Testis (tissue), 3 donors: ENCODE results near the gene NCF2. TPM values are rescaled to one million over a fixed set of nuclear protein-coding genes. Genes with fewer than 3 reads are reported as not detected.

Experiments used
- DNase-seq: peaks from one replicate; pipeline ENCODE4 v3.0.0-alpha.2; 2019
- H3K27ac ChIP-seq, 2 donors: fragments of 200-600 bp; sonication (generic); one replicate each; pipeline ENCODE4 v1.5.1; 2019
- H3K27me3 ChIP-seq: fragments of 200-600 bp; sonication (generic); one replicate; pipeline ENCODE4 v1.5.1; 2019
- H3K36me3 ChIP-seq: fragments of 200-600 bp; sonication (generic); one replicate; pipeline ENCODE4 v1.5.1; 2017; ENCODE audit warnings: low read depth; ENCODE audit errors: missing control alignments
- H3K4me1 ChIP-seq: fragments of 200-600 bp; sonication (generic); one replicate; pipeline ENCODE4 v1.5.1; 2019
- H3K4me3 ChIP-seq, 2 donors: fragments of 200-600 bp; sonication (generic); one replicate each; pipeline ENCODE4 v1.5.1; 2017 to 2019
- H3K9me3 ChIP-seq: fragments of 200-600 bp; sonication (generic); one replicate; pipeline ENCODE4 v1.5.1; 2017
- POLR2A ChIP-seq: fragments of 450-650 bp; IDR thresholded peaks from one replicate; pipeline ENCODE4 v1.6.1; 2017; ENCODE audit warnings: antibody characterized with exemption, mild to moderate bottlenecking, moderate library complexity
- WGBS, 2 donors: methylation state at CpG; one replicate each; pipeline ENCODE4 v1.1.5; 2018; 5-methylcytosine and 5-hydroxymethylcytosine counted together
- intact Hi-C: fragments of 100-400 bp; cut with DNase I; formaldehyde crosslinking; loops from one replicate; pipeline ENCODE4 v1.15.1; 2023; ENCODE audit warnings: low total_unique reads
- polyA plus RNA-seq: library from polyadenylated mRNA; stranded (reverse); fragments of 350-450 nt; fragmentation: Illumina TruSeq; extraction: RNeasy Lipid Tissue Mini Kit (QIAGEN cat#74804); gene quantifications from one replicate; pipeline ENCODE4 v1.2.3, GENCODE V29; 2014; ENCODE audit warnings: low read depth, low replicate concordance; ENCODE audit not compliant: insufficient read depth
- total RNA-seq, 2 donors: library from RNA; depleted of rRNA; stranded (reverse); fragments of >200 nt; gene quantifications; one replicate each; pipeline ENCODE4 v1.2.3, GENCODE V29; 2016
- TF ChIP-seq, protein P1 (sequence below), 3 experiments: fragments of 450-650 bp in 2 of 3; fragments of 200-600 bp in 1 of 3; sonication (generic) in 1 of 3; IDR thresholded peaks; one replicate each; pipeline ENCODE4 v1.5.1; 2016 to 2019; ENCODE audit warnings: antibody characterized with exemption in 3 of 3, mild to moderate bottlenecking in 2 of 3, moderate library complexity in 1 of 3

The NCF2 gene
- total and polyA plus RNA-seq, 3 donors from 2014 or later = 1.3 to 7.8 (median 3.7) TPM

DNA sequence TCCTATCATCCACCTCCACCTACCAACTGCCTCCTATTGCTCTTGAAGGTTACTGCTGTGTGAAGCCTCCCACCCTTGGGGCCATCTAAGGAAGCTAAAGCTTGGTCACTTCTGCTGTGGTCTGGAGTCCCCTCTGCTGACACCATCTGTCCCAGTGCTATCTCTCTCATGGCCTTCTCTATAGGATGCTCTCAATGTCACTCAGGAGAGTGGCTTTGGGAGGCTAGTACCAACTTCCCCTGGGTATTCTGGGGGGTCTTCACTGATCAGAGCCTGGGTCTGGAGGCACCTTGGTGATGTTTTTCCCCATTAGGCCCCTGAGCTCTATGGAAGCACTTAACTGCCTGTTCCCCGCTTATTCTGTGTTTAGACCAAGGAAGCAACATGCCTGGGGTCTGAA, 12.3 kb upstream of the NCF2 start:
- Histone ChIP-seq H3K27me3 (no peaks in the 10 kb centered on the region), H3K36me3 (no peaks in the 10 kb centered on the region), H3K27ac (no peak overlapping the region), H3K4me1 (no peaks in the 10 kb centered on the region), H3K9me3 (no peaks in the 10 kb centered on the region), H3K4me3 (no peak overlapping the region)
- 88 to 100% methylated on average over 1 of the region's 1 CpG for WGBS, 2 donors
- no peak for TF ChIP-seq POLR2A
- TF ChIP-seq, protein P1, sequence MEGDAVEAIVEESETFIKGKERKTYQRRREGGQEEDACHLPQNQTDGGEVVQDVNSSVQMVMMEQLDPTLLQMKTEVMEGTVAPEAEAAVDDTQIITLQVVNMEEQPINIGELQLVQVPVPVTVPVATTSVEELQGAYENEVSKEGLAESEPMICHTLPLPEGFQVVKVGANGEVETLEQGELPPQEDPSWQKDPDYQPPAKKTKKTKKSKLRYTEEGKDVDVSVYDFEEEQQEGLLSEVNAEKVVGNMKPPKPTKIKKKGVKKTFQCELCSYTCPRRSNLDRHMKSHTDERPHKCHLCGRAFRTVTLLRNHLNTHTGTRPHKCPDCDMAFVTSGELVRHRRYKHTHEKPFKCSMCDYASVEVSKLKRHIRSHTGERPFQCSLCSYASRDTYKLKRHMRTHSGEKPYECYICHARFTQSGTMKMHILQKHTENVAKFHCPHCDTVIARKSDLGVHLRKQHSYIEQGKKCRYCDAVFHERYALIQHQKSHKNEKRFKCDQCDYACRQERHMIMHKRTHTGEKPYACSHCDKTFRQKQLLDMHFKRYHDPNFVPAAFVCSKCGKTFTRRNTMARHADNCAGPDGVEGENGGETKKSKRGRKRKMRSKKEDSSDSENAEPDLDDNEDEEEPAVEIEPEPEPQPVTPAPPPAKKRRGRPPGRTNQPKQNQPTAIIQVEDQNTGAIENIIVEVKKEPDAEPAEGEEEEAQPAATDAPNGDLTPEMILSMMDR (IDR thresholded peaks at IDR 0.05) = no peak
- intact Hi-C loops = no loop called here
- DNase-seq = no peak

GRCh38 chr1:183600634-183601033, 10.4 kb upstream of the NCF2 start:
- no peaks in the 10 kb centered on the region for H3K36me3 ChIP-seq
- H3K4me1 ChIP-seq = no peaks in the 10 kb centered on the region
- no peaks in the 10 kb centered on the region for H3K9me3 ChIP-seq
- no peaks in the 10 kb centered on the region for H3K27me3 ChIP-seq
- WGBS, 2 donors = 73 to 96% methylated on average over 3 of the region's 3 CpGs
- H3K27ac ChIP-seq = no peak overlapping the region
- no peak for DNase-seq
- intact Hi-C loops = no loop called here
- TF ChIP-seq POLR2A = no peak
- TF ChIP-seq, protein P1 (IDR thresholded peaks at IDR 0.05) = no peak
- H3K4me3 ChIP-seq = no peak overlapping the region

- Histone ChIP-seq H3K27ac (no peak overlapping the region), H3K36me3 (no peaks in the 10 kb centered on the region), H3K27me3 (no peaks in the 10 kb centered on the region), H3K4me1 (no peaks in the 10 kb centered on the region), H3K4me3 (no peak overlapping the region), H3K9me3 (no peaks in the 10 kb centered on the region)
- no peak for TF ChIP-seq POLR2A
- TF ChIP-seq, protein P1 (IDR thresholded peaks at IDR 0.05) = no peak
- no peak for DNase-seq
- intact Hi-C loops = no loop called here
- WGBS, 2 donors = 85 to 93% methylated on average over 3 of the region's 3 CpGs
These were observed 9.9 kb upstream of the NCF2 start for GRCh38 chr1:183600136-183600535.

DNA sequence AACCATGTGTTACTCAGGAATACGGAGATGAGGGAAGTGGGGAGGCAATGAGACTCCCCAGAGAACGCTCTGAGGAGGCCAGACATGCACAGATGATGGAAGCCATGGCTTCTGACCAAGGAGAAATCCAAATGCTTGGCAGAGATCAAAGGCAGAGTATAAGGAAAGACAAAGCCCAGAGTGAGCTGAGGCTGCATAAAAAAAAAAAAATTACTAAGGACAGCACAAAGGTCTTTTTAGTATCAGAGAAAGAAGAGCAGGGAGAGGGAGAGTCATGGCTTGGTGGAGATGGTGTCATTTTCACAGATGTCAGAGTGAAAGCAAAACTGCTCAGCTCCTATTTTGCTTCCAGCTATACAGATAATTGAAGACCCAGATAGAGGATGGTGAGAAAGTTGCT, 8.1 kb upstream of the NCF2 start:
- H3K36me3 ChIP-seq = no peaks in the 10 kb centered on the region
- no peak overlapping the region for H3K27ac ChIP-seq
- WGBS, 2 donors = 37 to 43% methylated on average over 2 of the region's 2 CpGs
- DNase-seq = no peak
- no peaks in the 10 kb centered on the region for H3K4me1 ChIP-seq
- intact Hi-C loops = no loop called here
- H3K27me3 ChIP-seq = no peaks in the 10 kb centered on the region
- H3K9me3 ChIP-seq = no peaks in the 10 kb centered on the region
- H3K4me3 ChIP-seq = no peak overlapping the region
- TF ChIP-seq, protein P1 (IDR thresholded peaks at IDR 0.05) = no peak
- no peak for TF ChIP-seq POLR2A

DNA sequence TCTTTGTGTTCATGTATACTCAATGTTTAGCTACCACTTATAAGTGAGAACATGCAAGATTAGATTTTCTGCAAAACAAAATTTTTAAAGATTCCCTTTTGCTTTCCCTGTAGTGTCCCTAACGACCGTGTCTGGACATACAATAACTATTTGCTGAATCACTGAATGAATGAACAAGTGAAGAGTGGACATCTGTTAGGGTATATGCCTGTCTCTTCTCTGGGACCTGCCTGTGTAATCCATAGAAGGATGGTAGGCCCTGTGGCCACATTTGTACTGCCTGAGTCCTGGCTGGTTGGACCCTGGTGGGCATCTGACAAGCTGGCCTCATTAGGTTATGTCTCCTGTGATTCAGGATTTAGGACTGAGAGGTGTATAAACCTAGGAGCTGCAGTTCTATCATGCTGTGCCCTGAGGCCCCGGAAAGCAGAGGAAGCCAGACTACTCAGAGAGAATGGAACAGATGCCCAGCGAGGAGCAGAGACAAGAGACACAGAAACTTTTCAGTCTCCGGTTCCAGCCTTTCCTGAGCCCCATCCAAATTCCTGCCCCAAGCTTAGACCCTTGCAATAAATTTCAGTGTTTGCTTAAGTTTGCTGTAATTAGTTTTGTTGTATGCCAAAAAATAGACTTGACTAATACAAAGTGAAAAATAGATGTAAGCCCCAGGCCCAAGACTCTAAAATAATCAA, 7.5 kb upstream of the NCF2 start:
- intact Hi-C loops = no loop called here
- H3K27ac ChIP-seq = no peak overlapping the region
- no peaks in the 10 kb centered on the region for H3K9me3 ChIP-seq
- WGBS, 2 donors = 62 to 68% methylated on average over 5 of the region's 5 CpGs
- no peak for DNase-seq
- H3K27me3 ChIP-seq = no peaks in the 10 kb centered on the region
- no peak overlapping the region for H3K4me3 ChIP-seq
- TF ChIP-seq, protein P1 (IDR thresholded peaks at IDR 0.05) = no peak
- no peak for TF ChIP-seq POLR2A
- H3K4me1 ChIP-seq = no peaks in the 10 kb centered on the region
- no peaks in the 10 kb centered on the region for H3K36me3 ChIP-seq
